Esophagus muscularis mucosa (tissue), 4 donors: ENCODE data around the gene CBX1. TPM values are rescaled to one million over a fixed set of nuclear protein-coding genes. Genes with fewer than 3 reads are reported as not detected.

ENCODE experiments used
- DNase-seq: peaks from one replicate; pipeline ENCODE4 v3.0.0-alpha.2; 2017; ENCODE audit errors: extremely low spot score
- H3K27ac ChIP-seq, 4 donors: fragments of 200-600 bp; sonication (generic); replicated peaks in 1 of 4; 1 replicate in 3 of 4; 2 replicates in 1 of 4; pipeline ENCODE4 v1.5.1; 2016 to 2019; ENCODE audit warnings: mild to moderate bottlenecking in 1 of 4
- H3K27me3 ChIP-seq, 4 donors: fragments of 200-600 bp; sonication (generic); one replicate each; pipeline versions ENCODE4 v1.5.1 to v1.6.0; 2016 to 2019
- H3K36me3 ChIP-seq, 4 donors: fragments of 200-600 bp; sonication (generic); one replicate each; pipeline ENCODE4 v1.5.1; 2016 to 2019
- H3K4me1 ChIP-seq, 4 donors: fragments of 200-600 bp; sonication (generic); one replicate each; pipeline ENCODE4 v1.5.1; 2016 to 2019
- H3K4me3 ChIP-seq, 4 donors: fragments of 200-600 bp; sonication (generic); 1 replicate in 2 of 4; 2 replicates in 2 of 4; pipeline ENCODE4 v1.5.1; 2016 to 2019; ENCODE audit warnings: mild to moderate bottlenecking in 4 of 4, moderate library complexity in 1 of 4
- H3K9me3 ChIP-seq, 4 donors: fragments of 200-600 bp; sonication (generic); 1 replicate in 3 of 4; 2 replicates in 1 of 4; pipeline ENCODE4 v1.5.1; 2016 to 2019
- EP300 ChIP-seq: sonication (generic); formaldehyde crosslinking; IDR thresholded peaks from one replicate; pipeline ENCODE4 v1.6.1; 2017; ENCODE audit warnings: antibody characterized with exemption
- POLR2A ChIP-seq: fragments of 450-650 bp; IDR thresholded peaks from one replicate; pipeline ENCODE4 v1.6.1; 2017; ENCODE audit warnings: antibody characterized with exemption, moderate library complexity, mild to moderate bottlenecking, low read depth
- POLR2AphosphoS5 ChIP-seq, 2 donors: sonication (generic); formaldehyde crosslinking; IDR thresholded peaks; one replicate each; pipeline ENCODE4 v1.6.1; 2017; ENCODE audit warnings: antibody characterized with exemption in 2 of 2
- WGBS: methylation state at CpG from one replicate; pipeline ENCODE4 v1.1.5; 2018; 5-methylcytosine and 5-hydroxymethylcytosine counted together
- intact Hi-C: fragments of 100-400 bp; cut with DNase I; formaldehyde crosslinking; loops from one replicate; pipeline ENCODE4 v1.15.1; 2023
- total RNA-seq, 4 donors: library from RNA; depleted of rRNA; stranded (reverse); fragments of >200 nt; gene quantifications; one replicate each; pipeline versions ENCODE4 v1.1.0 to v1.2.1, GENCODE V29; 2016
- TF ChIP-seq, protein P1 (sequence below), 3 experiments: fragments of 200-600 bp in 2 of 3; fragments of 450-650 bp in 1 of 3; sonication (generic) in 2 of 3; IDR thresholded peaks; one replicate each; pipeline ENCODE4 v1.5.1; 2017 to 2019; ENCODE audit warnings: antibody characterized with exemption in 3 of 3, mild to moderate bottlenecking in 2 of 3, moderate library complexity in 1 of 3

Gene CBX1
- total RNA-seq, 4 donors from 2014 or later: 32.1 to 59.5 (median 39.7) TPM

DNA sequence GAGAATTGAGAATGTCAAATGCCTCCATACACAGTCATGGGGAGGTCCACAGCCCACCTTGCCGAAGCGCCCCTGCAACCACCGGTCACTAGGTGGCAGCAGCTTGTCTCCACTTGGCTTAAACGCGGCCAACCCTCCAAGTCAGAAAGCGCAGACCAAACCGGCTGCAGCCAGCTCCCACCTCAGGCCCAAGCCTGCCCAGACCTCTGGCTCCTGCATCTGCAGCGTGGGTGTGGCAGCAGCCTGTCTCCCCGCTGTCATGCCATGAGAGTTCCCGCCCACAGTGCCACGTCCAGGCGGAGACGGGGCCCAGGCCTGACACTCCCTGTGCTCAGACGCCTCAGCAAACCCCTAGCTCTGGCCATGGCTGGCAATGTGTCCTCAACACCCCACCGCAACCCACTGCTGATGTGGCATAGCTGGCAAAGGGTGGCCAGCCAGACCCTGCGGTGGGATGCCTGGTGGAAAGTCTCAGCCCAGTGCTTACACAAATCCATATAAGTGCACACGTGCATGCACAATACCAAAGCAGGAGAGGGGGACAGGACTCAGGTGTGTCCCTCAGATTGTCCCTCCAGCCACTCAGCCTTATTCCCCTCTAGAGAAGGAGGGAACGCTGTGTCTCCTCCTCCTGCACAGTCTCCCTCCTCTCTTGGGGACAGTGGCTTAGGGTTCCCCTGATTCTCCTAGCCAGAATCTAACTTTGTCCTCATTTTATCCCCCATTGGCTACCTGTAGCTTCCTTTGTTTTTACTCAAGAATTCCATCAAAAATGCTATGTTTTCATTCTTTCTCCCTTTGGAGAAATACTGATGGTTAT, 74.6 kb downstream of the CBX1 start:
- H3K4me3 ChIP-seq: no peak overlapping the region
- peak overlapping the region; percentile 67 to 80 (median 74) for H3K27ac ChIP-seq
- no peaks in the 10 kb centered on the region for H3K36me3 ChIP-seq
- no peak for DNase-seq
- H3K4me1 ChIP-seq: peaks cover 43 to 51% (median 49%) of the 10 kb centered on the region in 4 donors
- peaks cover 0 to 17% (median 2%) of the 10 kb centered on the region in 4 donors for H3K27me3 ChIP-seq
- 20% methylated on average over 11 of the region's 18 CpGs for WGBS
- no peaks in the 10 kb centered on the region for H3K9me3 ChIP-seq
- intact Hi-C loops: loop anchor here (1.0 kb wide), 1 partner anchor 48 kb away; no protein-coding TSS in a partner anchor
- TF ChIP-seq EP300 (no peak), POLR2AphosphoS5 (IDR thresholded peaks at IDR 0.05) (peak; percentile 30 to 73), POLR2A (no peak)
- TF ChIP-seq, protein P1, sequence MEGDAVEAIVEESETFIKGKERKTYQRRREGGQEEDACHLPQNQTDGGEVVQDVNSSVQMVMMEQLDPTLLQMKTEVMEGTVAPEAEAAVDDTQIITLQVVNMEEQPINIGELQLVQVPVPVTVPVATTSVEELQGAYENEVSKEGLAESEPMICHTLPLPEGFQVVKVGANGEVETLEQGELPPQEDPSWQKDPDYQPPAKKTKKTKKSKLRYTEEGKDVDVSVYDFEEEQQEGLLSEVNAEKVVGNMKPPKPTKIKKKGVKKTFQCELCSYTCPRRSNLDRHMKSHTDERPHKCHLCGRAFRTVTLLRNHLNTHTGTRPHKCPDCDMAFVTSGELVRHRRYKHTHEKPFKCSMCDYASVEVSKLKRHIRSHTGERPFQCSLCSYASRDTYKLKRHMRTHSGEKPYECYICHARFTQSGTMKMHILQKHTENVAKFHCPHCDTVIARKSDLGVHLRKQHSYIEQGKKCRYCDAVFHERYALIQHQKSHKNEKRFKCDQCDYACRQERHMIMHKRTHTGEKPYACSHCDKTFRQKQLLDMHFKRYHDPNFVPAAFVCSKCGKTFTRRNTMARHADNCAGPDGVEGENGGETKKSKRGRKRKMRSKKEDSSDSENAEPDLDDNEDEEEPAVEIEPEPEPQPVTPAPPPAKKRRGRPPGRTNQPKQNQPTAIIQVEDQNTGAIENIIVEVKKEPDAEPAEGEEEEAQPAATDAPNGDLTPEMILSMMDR (IDR thresholded peaks at IDR 0.05): peak; percentile 87 to 95 (median 93)

DNA sequence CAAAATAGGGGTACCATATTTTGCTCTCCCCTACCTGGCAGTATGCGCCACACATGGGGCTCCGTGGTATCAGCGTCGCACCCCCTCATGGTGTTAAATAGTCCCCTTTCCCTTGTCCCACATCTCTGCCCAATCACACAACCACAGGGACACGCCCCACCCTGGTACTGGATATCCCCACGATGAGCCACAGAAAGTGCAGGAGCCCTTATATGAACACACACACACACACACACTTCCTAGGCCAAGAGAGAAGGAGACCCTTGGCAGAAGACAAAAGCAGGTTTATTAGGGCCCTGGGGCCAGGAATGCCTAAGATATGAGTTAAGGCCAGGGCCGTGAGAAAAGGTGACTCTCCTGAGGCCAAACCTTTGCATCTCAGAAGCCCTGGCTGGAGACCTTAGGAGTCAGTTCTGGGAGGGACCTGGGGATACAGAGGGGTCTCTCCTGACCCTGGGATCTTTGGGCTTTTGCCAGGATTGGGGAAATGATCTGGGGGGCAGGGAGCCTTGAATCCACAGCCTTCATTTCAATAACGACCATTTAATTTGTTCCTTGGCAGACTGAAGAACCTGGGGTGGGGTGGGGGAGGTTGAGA, 75.3 kb downstream of the CBX1 start:
- TF ChIP-seq EP300: no peak
- no peak for TF ChIP-seq POLR2A
- TF ChIP-seq, protein P1 (IDR thresholded peaks at IDR 0.05): no peak
- no peak for TF ChIP-seq POLR2AphosphoS5 (IDR thresholded peaks at IDR 0.05)
- Histone ChIP-seq H3K9me3 (no peaks in the 10 kb centered on the region), H3K4me1 (peaks cover 43 to 49% (median 48%) of the 10 kb centered on the region in 4 donors), H3K36me3 (no peaks in the 10 kb centered on the region), H3K4me3 (peak overlapping the region; percentile 52 to 64 (median 56)), H3K27me3 (peaks cover 0 to 22% (median 2%) of the 10 kb centered on the region in 4 donors), H3K27ac (peak overlapping the region; percentile 67 to 80 (median 74))
- 24% methylated on average over 8 of the region's 8 CpGs for WGBS
- intact Hi-C loops: loop anchor here (1.0 to 2.0 kb wide), 2 partner anchors 48 to 107 kb away; no protein-coding TSS in a partner anchor
- DNase-seq: no peak

DNA sequence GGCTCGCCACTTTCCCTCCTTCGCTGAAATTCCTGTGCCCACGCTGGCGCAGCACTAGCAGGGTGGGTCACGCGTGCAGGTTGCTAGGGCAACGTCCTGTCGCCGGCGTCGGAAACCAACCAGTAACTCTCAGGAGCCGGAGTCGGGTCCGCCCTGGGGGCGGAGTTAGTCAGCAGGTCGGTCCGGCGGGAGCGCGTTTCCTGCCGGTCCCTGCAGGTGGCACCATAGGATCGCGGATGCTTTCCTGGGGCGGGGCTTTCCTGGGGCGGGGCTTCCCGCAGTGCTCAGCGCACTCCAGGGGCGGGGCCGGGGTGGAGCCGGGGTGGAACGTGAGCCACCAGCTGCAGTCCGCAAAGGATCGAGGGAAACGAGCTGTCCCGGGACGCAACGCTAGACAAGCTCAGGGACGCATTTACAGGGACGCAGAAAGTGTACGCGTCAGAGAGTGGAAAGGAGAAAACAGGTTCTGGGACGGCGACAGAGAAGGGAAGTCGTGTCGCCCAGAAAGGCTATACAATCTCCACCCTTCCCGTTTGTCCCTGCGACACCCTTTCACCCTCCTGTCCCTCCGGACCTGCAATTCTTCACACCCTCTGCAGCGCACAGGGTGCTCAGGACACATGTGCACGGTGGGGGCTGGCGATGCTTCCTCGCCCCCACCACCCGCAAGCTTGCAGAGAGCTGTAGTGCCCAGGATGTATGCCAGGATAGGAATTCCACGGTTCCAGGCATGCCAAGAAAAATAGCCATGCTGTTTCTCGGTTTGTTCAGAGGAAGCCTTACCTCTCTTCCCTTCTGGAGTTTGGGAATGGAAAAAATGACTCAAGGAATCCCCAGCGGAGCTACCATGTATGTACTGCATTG, 76.0 kb downstream of the CBX1 start:
- Histone ChIP-seq H3K27me3 (peaks cover 0 to 28% (median 2%) of the 10 kb centered on the region in 4 donors), H3K9me3 (no peaks in the 10 kb centered on the region), H3K36me3 (no peaks in the 10 kb centered on the region), H3K4me1 (peaks cover 36 to 42% (median 41%) of the 10 kb centered on the region in 4 donors), H3K27ac (peak overlapping the region; percentile 75 to 92 (median 84)), H3K4me3 (peak overlapping the region; percentile 52 to 64 (median 56))
- peak; percentile 100 for DNase-seq
- intact Hi-C loops: loop anchor here (2.0 kb wide), 1 partner anchor 108 kb away; no protein-coding TSS in a partner anchor
- TF ChIP-seq POLR2AphosphoS5 (IDR thresholded peaks at IDR 0.05) (peak; percentile 62 to 74), POLR2A (no peak), EP300 (no peak)
- TF ChIP-seq, protein P1 (IDR thresholded peaks at IDR 0.05): peak; percentile 93 to 94 (median 94)
- under 1% methylated on average over 39 of the region's 56 CpGs for WGBS
